ENCODE data around the gene PRSS50.
"Not testable (repeated sequence)": the region's sequence is repeated elsewhere in the genome, so short reads cannot be mapped to it uniquely, and the experiment has no call there.

The PRSS50 gene

GRCh38 chr3:46708401-46709156 is 9.1 kb downstream of the PRSS50 start:
- no peak for DNase-seq

GRCh38 chr3:46707601-46708011 is 10.1 kb downstream of the PRSS50 start:
- no peak for DNase-seq

GRCh38 chr3:46706771-46707582 is 10.7 kb downstream of the PRSS50 start:
- no peak for DNase-seq

GRCh38 chr3:46705751-46706552 is 11.7 kb downstream of the PRSS50 start:
- DNase-seq, result no peak

GRCh38 chr3:46705022-46705530 is 12.6 kb downstream of the PRSS50 start:
- peak; percentile 65 to 76 for DNase-seq

GRCh38 chr3:46704346-46704745 is 13.3 kb downstream of the PRSS50 start:
- DNase-seq, result not testable (repeated sequence)

GRCh38 chr3:46703013-46703520 is 14.6 kb downstream of the PRSS50 start:
- no peak for DNase-seq

- no peak for DNase-seq
Observed at GRCh38 chr3:46702246-46703012, 15.2 kb downstream of the PRSS50 start.

GRCh38 chr3:46701181-46701939 is 16.3 kb downstream of the PRSS50 start, which contains the start of gene TMIE:
TSS of gene TMIE (plus strand) at chr3:46701392. CDS start at chr3:46701488, 96 bp downstream.
- DNase-seq, result no peak

GRCh38 chr3:46700772-46701171 is 16.9 kb downstream of the PRSS50 start:
- DNase-seq, result no peak

GRCh38 chr3:46699676-46700523 is 17.8 kb downstream of the PRSS50 start:
- DNase-seq, result peak in 1 of 2 donors; percentile 51

- no peak for DNase-seq
Observed at GRCh38 chr3:46695962-46696894, 21.4 kb downstream of the PRSS50 start.

- peak; percentile 40 to 55 for DNase-seq
Observed at GRCh38 chr3:46695177-46695961, 22.3 kb downstream of the PRSS50 start.

GRCh38 chr3:46694520-46694919 is 23.1 kb downstream of the PRSS50 start:
- DNase-seq, result no peak

GRCh38 chr3:46693892-46694226 is 23.8 kb downstream of the PRSS50 start:
- DNase-seq, result no peak

GRCh38 chr3:46693038-46693891 is 24.4 kb downstream of the PRSS50 start, which contains the start of gene ALS2CL:
TSS of gene ALS2CL (minus strand) at chr3:46693679. CDS start at chr3:46689440, 4,239 bp downstream.
- peak; percentile 73 to 84 for DNase-seq

GRCh38 chr3:46692566-46692990 is 25.1 kb downstream of the PRSS50 start:
- DNase-seq, result no peak

Data from CD4-positive, alpha-beta T cell treated with Interferon alpha-2 for 1 hour (primary cell).